ENCODE results near the gene LAMP1. TPM values are rescaled to one million over a fixed set of nuclear protein-coding genes. Genes with fewer than 3 reads are reported as not detected.

Gene LAMP1
- polyA plus RNA-seq, 1 of the 3 experiments (the other 2 are of a cell fraction): 261 TPM

DNA sequence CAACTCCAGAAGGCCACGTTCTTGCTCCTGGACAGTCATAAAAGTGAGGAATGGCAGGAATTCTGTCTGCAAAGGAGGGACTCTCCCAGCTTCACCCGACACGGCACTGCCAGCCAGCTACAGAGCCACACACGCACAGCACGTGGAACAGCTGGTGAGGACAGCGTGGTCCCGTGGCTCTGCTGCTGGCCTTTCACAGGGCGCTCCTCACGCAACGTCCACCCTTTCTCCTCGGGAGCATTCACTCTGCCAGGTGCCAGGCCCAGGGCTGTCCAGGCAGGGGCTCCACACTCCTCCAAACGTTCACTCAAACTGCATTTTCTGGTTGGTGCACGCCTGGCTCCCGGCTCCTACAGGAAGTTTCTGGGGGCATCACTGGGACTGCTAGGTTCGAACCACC is 52.5 kb downstream of the LAMP1 start:
- Histone ChIP-seq H3K36me3 (replicated peaks in 1 of 2; ENCODE audit: control insufficient read depth in 1 of 2, insufficient read depth in 2 of 2, low read length in 1 of 2) (no peaks in the 10 kb centered on the region), H3K9me2 (no peaks in the 10 kb centered on the region), H3K9ac (no peak overlapping the region), H3K27ac (ENCODE audit: low read depth in 2 of 2, low read length in 1 of 2) (no peak overlapping the region), H4K20me1 (ENCODE audit: insufficient read depth) (no peaks in the 10 kb centered on the region), H3K4me3 (ENCODE audit: low read depth in 2 of 2, low read length in 1 of 2) (no peak overlapping the region), H3F3A (replicated peaks; ENCODE audit: insufficient read depth) (no peaks in the 10 kb centered on the region), H3K4me1 (ENCODE audit: control insufficient read depth in 1 of 2, insufficient read depth in 2 of 2, low read depth in 1 of 2, low read length in 1 of 2) (no peaks in the 10 kb centered on the region), H3K4me2 (no peak overlapping the region), H3K79me2 (ENCODE audit: insufficient read depth) (no peaks in the 10 kb centered on the region), H3K9me3 (no peaks in the 10 kb centered on the region), H3K27me3 (ENCODE audit: insufficient read depth) (no peaks in the 10 kb centered on the region), H2AFZ (ENCODE audit: low read depth) (no peak overlapping the region)
- ChIA-PET POLR2A (no interaction called here), CTCF (no interaction called here)
- WGBS (ENCODE audit: low lambda C conversion rate): 89% methylated on average over 15 of the region's 15 CpGs
- TF ChIP-seq RCOR1 (IDR thresholded peaks at IDR 0.05; ENCODE audit: low read length) (no peak), FOXJ3 (CRISPR knock-in tag; IDR thresholded peaks at IDR 0.05) (no peak), MEF2A (IDR thresholded peaks at IDR 0.05; ENCODE audit: borderline replicate concordance, low read depth) (no peak), TAF1 (IDR thresholded peaks at IDR 0.05; ENCODE audit: borderline replicate concordance, low read depth, low read length) (no peak), RFX5 (IDR thresholded peaks at IDR 0.05; ENCODE audit: low read length) (no peak), MXI1 (IDR thresholded peaks at IDR 0.05; ENCODE audit: low read depth, low read length) (no peak), ELF1 (IDR thresholded peaks at IDR 0.05) (no peak), TCF12 (IDR thresholded peaks at IDR 0.05) (no peak), GATA2 (CRISPR knock-in tag; IDR thresholded peaks at IDR 0.05) (no peak), SIN3A (IDR thresholded peaks at IDR 0.05; ENCODE audit: borderline replicate concordance, low read depth, low read length) (no peak), RAD21 (IDR thresholded peaks at IDR 0.05; ENCODE audit: low read length) (no peak), POLR2AphosphoS5 (IDR thresholded peaks at IDR 0.05; ENCODE audit: low read depth, low read length) (no peak)
- TF ChIP-seq, protein P1, sequence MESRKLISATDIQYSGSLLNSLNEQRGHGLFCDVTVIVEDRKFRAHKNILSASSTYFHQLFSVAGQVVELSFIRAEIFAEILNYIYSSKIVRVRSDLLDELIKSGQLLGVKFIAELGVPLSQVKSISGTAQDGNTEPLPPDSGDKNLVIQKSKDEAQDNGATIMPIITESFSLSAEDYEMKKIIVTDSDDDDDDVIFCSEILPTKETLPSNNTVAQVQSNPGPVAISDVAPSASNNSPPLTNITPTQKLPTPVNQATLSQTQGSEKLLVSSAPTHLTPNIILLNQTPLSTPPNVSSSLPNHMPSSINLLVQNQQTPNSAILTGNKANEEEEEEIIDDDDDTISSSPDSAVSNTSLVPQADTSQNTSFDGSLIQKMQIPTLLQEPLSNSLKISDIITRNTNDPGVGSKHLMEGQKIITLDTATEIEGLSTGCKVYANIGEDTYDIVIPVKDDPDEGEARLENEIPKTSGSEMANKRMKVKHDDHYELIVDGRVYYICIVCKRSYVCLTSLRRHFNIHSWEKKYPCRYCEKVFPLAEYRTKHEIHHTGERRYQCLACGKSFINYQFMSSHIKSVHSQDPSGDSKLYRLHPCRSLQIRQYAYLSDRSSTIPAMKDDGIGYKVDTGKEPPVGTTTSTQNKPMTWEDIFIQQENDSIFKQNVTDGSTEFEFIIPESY (IDR thresholded peaks at IDR 0.05; ENCODE audit: borderline replicate concordance, low read depth): no peak
- TF ChIP-seq, protein P2, sequence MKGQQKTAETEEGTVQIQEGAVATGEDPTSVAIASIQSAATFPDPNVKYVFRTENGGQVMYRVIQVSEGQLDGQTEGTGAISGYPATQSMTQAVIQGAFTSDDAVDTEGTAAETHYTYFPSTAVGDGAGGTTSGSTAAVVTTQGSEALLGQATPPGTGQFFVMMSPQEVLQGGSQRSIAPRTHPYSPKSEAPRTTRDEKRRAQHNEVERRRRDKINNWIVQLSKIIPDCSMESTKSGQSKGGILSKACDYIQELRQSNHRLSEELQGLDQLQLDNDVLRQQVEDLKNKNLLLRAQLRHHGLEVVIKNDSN (IDR thresholded peaks at IDR 0.05; ENCODE audit: borderline replicate concordance, low read depth): no peak
- TF ChIP-seq, protein P3, sequence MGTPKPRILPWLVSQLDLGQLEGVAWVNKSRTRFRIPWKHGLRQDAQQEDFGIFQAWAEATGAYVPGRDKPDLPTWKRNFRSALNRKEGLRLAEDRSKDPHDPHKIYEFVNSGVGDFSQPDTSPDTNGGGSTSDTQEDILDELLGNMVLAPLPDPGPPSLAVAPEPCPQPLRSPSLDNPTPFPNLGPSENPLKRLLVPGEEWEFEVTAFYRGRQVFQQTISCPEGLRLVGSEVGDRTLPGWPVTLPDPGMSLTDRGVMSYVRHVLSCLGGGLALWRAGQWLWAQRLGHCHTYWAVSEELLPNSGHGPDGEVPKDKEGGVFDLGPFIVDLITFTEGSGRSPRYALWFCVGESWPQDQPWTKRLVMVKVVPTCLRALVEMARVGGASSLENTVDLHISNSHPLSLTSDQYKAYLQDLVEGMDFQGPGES (IDR thresholded peaks at IDR 0.05; ENCODE audit: low read depth, low read length): no peak
- TF ChIP-seq, protein P4, sequence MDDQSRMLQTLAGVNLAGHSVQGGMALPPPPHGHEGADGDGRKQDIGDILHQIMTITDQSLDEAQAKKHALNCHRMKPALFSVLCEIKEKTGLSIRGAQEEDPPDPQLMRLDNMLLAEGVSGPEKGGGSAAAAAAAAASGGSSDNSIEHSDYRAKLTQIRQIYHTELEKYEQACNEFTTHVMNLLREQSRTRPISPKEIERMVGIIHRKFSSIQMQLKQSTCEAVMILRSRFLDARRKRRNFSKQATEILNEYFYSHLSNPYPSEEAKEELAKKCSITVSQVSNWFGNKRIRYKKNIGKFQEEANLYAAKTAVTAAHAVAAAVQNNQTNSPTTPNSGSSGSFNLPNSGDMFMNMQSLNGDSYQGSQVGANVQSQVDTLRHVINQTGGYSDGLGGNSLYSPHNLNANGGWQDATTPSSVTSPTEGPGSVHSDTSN (IDR thresholded peaks at IDR 0.05): no peak
- TF ChIP-seq, protein P5, sequence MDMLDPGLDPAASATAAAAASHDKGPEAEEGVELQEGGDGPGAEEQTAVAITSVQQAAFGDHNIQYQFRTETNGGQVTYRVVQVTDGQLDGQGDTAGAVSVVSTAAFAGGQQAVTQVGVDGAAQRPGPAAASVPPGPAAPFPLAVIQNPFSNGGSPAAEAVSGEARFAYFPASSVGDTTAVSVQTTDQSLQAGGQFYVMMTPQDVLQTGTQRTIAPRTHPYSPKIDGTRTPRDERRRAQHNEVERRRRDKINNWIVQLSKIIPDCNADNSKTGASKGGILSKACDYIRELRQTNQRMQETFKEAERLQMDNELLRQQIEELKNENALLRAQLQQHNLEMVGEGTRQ (IDR thresholded peaks at IDR 0.05; ENCODE audit: borderline replicate concordance, low read depth, low read length): no peak
- TF ChIP-seq, protein P6, sequence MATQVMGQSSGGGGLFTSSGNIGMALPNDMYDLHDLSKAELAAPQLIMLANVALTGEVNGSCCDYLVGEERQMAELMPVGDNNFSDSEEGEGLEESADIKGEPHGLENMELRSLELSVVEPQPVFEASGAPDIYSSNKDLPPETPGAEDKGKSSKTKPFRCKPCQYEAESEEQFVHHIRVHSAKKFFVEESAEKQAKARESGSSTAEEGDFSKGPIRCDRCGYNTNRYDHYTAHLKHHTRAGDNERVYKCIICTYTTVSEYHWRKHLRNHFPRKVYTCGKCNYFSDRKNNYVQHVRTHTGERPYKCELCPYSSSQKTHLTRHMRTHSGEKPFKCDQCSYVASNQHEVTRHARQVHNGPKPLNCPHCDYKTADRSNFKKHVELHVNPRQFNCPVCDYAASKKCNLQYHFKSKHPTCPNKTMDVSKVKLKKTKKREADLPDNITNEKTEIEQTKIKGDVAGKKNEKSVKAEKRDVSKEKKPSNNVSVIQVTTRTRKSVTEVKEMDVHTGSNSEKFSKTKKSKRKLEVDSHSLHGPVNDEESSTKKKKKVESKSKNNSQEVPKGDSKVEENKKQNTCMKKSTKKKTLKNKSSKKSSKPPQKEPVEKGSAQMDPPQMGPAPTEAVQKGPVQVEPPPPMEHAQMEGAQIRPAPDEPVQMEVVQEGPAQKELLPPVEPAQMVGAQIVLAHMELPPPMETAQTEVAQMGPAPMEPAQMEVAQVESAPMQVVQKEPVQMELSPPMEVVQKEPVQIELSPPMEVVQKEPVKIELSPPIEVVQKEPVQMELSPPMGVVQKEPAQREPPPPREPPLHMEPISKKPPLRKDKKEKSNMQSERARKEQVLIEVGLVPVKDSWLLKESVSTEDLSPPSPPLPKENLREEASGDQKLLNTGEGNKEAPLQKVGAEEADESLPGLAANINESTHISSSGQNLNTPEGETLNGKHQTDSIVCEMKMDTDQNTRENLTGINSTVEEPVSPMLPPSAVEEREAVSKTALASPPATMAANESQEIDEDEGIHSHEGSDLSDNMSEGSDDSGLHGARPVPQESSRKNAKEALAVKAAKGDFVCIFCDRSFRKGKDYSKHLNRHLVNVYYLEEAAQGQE (IDR thresholded peaks at IDR 0.05; ENCODE audit: low read depth, low read length): no peak
- TF ChIP-seq, protein P7, sequence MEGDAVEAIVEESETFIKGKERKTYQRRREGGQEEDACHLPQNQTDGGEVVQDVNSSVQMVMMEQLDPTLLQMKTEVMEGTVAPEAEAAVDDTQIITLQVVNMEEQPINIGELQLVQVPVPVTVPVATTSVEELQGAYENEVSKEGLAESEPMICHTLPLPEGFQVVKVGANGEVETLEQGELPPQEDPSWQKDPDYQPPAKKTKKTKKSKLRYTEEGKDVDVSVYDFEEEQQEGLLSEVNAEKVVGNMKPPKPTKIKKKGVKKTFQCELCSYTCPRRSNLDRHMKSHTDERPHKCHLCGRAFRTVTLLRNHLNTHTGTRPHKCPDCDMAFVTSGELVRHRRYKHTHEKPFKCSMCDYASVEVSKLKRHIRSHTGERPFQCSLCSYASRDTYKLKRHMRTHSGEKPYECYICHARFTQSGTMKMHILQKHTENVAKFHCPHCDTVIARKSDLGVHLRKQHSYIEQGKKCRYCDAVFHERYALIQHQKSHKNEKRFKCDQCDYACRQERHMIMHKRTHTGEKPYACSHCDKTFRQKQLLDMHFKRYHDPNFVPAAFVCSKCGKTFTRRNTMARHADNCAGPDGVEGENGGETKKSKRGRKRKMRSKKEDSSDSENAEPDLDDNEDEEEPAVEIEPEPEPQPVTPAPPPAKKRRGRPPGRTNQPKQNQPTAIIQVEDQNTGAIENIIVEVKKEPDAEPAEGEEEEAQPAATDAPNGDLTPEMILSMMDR (IDR thresholded peaks at IDR 0.05): no peak
- TF ChIP-seq, protein P8, sequence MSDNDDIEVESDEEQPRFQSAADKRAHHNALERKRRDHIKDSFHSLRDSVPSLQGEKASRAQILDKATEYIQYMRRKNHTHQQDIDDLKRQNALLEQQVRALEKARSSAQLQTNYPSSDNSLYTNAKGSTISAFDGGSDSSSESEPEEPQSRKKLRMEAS (IDR thresholded peaks at IDR 0.05; ENCODE audit: low read depth): no peak
- DNase-seq: no peak
